GM13977 (cell line): ENCODE data around the gene USP6NL.

Source experiments
- DNase-seq: peaks from one replicate; pipeline ENCODE4 v3.0.0; 2012; ENCODE audit warnings: low spot score
- in situ Hi-C: fragments of 300-500 bp; cut with MboI; formaldehyde crosslinking; loops from one replicate; pipeline ENCODE4 v1.12.0; 2022; ENCODE audit warnings: low sequenced_read_pairs, low pct_unique_long_range_greater_than_20kb, mixed read lengths, inconsistent platforms; ENCODE audit not compliant: unreplicated experiment
- TF ChIP-seq, protein P1 (sequence below): IDR thresholded peaks from 2 replicates; pipeline ENCODE4 v1.5.1; 2012; ENCODE audit warnings: mild to moderate bottlenecking, control low read depth; ENCODE audit not compliant: insufficient read depth; ENCODE audit errors: extremely low read depth, missing control alignments

Gene USP6NL

DNA sequence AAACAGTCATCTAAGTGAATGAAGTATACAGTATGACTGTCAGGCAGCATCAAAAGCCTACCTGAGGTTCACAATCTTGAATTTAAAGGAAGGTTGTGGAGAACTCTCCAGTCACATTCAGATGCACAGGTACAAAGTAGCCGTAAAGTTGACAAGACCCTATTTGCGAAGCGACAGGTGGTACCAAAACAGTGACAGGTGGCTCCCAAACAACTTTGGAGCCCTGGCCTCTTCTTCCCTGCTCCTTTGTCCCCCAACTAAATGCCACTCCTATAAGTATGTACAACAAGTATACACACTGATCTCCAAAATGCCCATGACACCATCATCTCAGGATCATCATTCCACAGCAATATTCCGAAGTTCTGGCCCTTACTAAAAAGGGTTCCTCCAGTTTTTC is 53.5 kb downstream of the USP6NL start:
- DNase-seq: no peak
- in situ Hi-C loops: no loop called here
- TF ChIP-seq, protein P1, sequence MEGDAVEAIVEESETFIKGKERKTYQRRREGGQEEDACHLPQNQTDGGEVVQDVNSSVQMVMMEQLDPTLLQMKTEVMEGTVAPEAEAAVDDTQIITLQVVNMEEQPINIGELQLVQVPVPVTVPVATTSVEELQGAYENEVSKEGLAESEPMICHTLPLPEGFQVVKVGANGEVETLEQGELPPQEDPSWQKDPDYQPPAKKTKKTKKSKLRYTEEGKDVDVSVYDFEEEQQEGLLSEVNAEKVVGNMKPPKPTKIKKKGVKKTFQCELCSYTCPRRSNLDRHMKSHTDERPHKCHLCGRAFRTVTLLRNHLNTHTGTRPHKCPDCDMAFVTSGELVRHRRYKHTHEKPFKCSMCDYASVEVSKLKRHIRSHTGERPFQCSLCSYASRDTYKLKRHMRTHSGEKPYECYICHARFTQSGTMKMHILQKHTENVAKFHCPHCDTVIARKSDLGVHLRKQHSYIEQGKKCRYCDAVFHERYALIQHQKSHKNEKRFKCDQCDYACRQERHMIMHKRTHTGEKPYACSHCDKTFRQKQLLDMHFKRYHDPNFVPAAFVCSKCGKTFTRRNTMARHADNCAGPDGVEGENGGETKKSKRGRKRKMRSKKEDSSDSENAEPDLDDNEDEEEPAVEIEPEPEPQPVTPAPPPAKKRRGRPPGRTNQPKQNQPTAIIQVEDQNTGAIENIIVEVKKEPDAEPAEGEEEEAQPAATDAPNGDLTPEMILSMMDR: no peak

DNA sequence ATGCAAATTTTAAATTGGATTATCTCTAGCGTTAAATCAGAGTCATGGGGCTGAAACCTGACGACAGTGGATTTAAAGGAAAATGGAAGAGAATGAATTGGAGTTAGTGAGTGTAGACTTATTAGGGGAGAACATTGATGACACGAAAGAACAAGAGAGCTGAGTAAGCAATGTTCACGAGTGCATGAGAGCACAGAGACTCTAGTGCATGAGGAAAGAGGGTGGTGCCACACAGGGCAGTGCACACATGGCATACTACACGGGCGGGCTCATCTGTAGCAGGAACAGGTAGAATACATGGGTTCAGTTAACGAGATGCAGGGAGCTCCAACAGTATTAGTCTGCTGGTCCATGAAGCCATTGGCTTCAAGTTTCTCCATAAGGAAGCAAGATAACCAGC is 53.9 kb downstream of the USP6NL start:
- TF ChIP-seq, protein P1: no peak
- DNase-seq: no peak
- in situ Hi-C loops: no loop called here

DNA sequence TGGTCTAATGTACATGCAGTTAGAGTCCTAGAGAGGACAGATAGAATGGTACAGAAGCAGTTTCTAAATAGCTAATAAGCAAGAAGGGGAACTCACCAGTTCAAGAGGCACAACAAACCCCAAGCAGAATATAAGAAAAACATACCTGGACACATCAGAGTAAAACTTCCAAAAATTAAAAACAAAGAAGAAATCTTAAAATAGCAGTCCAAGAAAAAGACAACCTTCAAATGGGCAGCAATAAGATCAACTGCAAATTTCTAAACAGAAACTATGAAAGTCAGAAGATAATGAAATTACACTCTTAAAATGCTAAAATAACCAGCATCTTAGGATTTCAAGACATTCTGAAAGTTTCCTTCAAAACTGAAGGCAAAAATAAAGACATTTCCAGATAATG is 55.9 kb downstream of the USP6NL start:
- no peak for DNase-seq
- TF ChIP-seq, protein P1: no peak
- in situ Hi-C loops: no loop called here

DNA sequence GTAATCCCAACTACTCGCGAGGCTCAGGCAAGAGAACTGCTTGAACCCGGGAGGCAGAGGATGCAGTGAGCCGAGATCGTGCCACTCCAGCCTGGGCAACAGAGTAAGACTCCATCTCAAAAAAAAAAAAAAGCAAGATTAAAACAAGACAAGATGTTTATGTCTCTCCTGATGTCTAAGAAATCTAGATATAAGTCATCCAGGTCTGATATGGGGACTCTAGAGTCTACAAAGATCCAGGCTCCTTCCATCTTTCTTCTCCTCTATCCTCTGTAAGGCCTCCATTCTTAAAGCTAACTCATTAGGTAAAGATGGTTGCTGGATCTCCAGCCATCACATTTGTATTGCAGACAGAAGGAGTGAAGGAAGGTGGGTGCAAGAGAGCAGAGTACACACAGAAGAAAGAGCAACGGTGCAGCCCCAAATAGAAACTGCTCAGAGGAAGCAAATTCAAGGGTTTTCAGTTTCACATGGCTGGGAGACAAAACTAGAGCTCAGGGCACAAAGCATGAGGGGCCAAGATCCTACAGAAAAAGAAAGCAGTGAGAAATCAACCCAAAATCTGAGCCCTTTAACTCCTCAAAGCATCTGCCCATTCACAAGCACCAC is 57.6 kb downstream of the USP6NL start:
- DNase-seq: peak; percentile 48
- TF ChIP-seq, protein P1: no peak
- in situ Hi-C loops: no loop called here

DNA sequence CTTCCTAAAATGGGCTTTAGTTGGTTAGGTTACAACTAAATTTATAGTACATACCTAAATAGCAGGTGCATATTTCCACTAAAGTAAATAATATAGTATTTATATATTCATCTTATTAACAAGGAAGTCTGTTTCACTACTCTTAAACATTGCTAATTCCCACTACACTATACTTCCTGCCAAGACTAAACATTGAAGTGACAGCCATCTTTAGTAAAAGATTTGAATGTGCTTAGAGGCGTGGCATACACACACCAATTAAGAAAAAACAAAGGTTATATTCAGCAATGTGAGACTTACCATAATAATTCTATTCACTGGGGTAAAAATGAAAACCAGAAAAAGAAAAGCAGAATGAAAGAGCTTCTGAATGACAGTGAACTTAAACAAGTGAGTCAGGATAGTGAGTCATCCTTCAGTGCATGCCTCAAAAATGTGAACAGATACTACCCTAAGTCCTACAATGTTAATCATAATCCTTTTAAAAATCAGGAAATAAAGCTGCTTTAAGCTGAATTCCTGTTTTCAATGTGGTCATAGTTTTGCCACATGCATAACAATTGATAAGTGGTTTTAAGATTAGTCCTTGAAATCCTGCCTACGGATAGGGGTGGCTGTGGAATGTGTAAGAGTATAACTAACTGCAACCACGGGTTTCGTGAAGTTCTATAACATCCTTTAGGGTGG is 59.4 kb downstream of the USP6NL start:
- TF ChIP-seq, protein P1: no peak
- no peak for DNase-seq
- in situ Hi-C loops: no loop called here

DNA sequence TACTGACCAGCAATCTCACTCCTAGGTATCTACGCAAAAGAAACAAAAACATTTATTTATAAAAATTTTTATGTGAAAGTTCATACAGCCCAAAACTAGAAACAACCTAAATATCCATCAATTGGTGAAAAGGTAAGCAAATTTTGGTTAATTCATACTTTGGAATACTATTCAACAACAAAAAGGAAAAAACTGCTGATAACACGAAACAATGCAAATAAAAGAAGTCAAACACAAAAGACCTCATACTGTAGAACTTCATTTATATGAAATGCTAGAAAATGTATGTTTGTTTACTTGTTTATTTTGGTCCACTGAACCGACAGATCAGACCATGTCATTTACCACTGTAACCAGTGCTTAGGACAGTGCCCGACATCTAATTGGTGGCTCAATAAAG is 60.3 kb downstream of the USP6NL start:
- TF ChIP-seq, protein P1: no peak
- DNase-seq: no peak
- in situ Hi-C loops: no loop called here
